ENCODE results near the gene ZNF878. TPM values are rescaled to one million over a fixed set of nuclear protein-coding genes. Genes with fewer than 3 reads are reported as not detected.

Gene ZNF878
- polyA plus RNA-seq, 3 donors: not detected

DNA sequence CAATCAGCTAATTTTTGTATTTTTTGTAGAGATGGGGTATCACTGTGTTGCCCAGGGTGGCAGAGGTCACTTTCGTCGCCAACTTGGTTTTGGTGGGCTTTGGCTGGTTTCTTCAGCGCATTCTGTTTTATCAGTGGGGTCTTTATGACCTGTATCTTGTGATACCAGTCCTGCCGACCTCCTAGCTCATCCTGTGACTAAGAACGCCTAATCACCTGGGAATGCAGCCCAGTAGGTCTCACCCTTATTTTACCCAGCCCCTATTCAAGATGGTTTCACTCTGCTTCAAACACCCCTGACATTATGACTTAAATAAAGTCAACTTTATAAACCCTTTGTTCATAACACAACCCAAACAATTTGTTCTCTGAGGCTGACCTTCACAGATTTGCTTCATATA lies 3.0 kb upstream of the ZNF878 start:
- intact Hi-C loops (cut with micrococcal nuclease): no loop called here
- H4K20me1 ChIP-seq (ENCODE audit: insufficient read depth, low read length): no peaks in the 10 kb centered on the region
- H3K36me3 ChIP-seq (replicated peaks in 1 of 2; ENCODE audit: control insufficient read depth in 1 of 2, insufficient read depth in 2 of 2, low read length in 2 of 2): no peaks in the 10 kb centered on the region
- no peak overlapping the region for H3K27ac ChIP-seq (ENCODE audit: low read depth in 1 of 2, low read length in 2 of 2)
- no peaks in the 10 kb centered on the region for H3K9me3 ChIP-seq (replicated peaks in 1 of 2; ENCODE audit: control insufficient read depth in 1 of 2, insufficient read depth in 1 of 2, low read length in 2 of 2)
- no peak for TF ChIP-seq CTCF (IDR thresholded peaks at IDR 0.05)
- no peak for DNase-seq
- no peak overlapping the region for H3K4me2 ChIP-seq (replicated peaks; ENCODE audit: extremely low read depth, low read length, poor library complexity, severe bottlenecking)
- no peaks in the 10 kb centered on the region for H3K79me2 ChIP-seq (ENCODE audit: insufficient read depth, low read length)
- peaks cover 27% of the 10 kb centered on the region for H3K4me1 Mint-ChIP-seq
- WGBS (ENCODE audit: insufficient coverage): 100% methylated on average over 5 of the region's 5 CpGs
- H3K27me3 Mint-ChIP-seq (ENCODE audit: low read depth in 3 of 3): peaks cover 19 to 46% (median 20%) of the 10 kb centered on the region in 3 donors
- H3K27ac Mint-ChIP-seq: no peak overlapping the region
- H3K9ac ChIP-seq (ENCODE audit: insufficient read depth, low read length, poor library complexity, severe bottlenecking): no peak overlapping the region
- no peaks in the 10 kb centered on the region for H3K36me3 Mint-ChIP-seq
- peaks cover 0 to 19% (median 8%) of the 10 kb centered on the region in 7 donors for H3K9me3 Mint-ChIP-seq
- H2AFZ ChIP-seq (ENCODE audit: insufficient read depth, low read depth, low read length, poor library complexity, severe bottlenecking): no peak overlapping the region
- H3K4me3 Mint-ChIP-seq: no peak overlapping the region
- H3K4me3 ChIP-seq (replicated peaks in 1 of 3; ENCODE audit: low read depth in 2 of 3, low read length in 3 of 3): no peak overlapping the region
- peaks cover 9 to 20% of the 10 kb centered on the region in 2 donors for H3K4me1 ChIP-seq (ENCODE audit: control insufficient read depth in 1 of 2, insufficient read depth in 2 of 2, low read length in 2 of 2)
- peaks cover 0 to 3% of the 10 kb centered on the region in 2 donors for H3K27me3 ChIP-seq (ENCODE audit: control insufficient read depth in 2 of 2, insufficient read depth in 2 of 2, low read length in 2 of 2)

GRCh38 chr19:12052091-12052496 lies 667 bp downstream of the ZNF878 start:
- TF ChIP-seq CTCF (IDR thresholded peaks at IDR 0.05): no peak
- Histone ChIP-seq H3K4me3 (replicated peaks in 1 of 3; ENCODE audit: low read depth in 2 of 3, low read length in 3 of 3) (peak overlapping the region; percentile 30 to 86 (median 53)), H3K27ac (ENCODE audit: low read depth in 1 of 2, low read length in 2 of 2) (no peak overlapping the region), H2AFZ (ENCODE audit: insufficient read depth, low read depth, low read length, poor library complexity, severe bottlenecking) (peak overlapping the region; percentile 94), H3K9ac (ENCODE audit: insufficient read depth, low read length, poor library complexity, severe bottlenecking) (peak overlapping the region; percentile 63), H3K9me3 (replicated peaks in 1 of 2; ENCODE audit: control insufficient read depth in 1 of 2, insufficient read depth in 1 of 2, low read length in 2 of 2) (peaks cover 6 to 18% of the 10 kb centered on the region in 2 donors), H3K4me1 (ENCODE audit: control insufficient read depth in 1 of 2, insufficient read depth in 2 of 2, low read length in 2 of 2) (peaks cover 9 to 20% of the 10 kb centered on the region in 2 donors), H3K4me2 (replicated peaks; ENCODE audit: extremely low read depth, low read length, poor library complexity, severe bottlenecking) (peak overlapping the region; percentile 98), H3K79me2 (ENCODE audit: insufficient read depth, low read length) (no peaks in the 10 kb centered on the region), H3K27me3 (ENCODE audit: control insufficient read depth in 2 of 2, insufficient read depth in 2 of 2, low read length in 2 of 2) (peaks cover 0 to 3% of the 10 kb centered on the region in 2 donors), H3K36me3 (replicated peaks in 1 of 2; ENCODE audit: control insufficient read depth in 1 of 2, insufficient read depth in 2 of 2, low read length in 2 of 2) (no peaks in the 10 kb centered on the region), H4K20me1 (ENCODE audit: insufficient read depth, low read length) (no peaks in the 10 kb centered on the region)
- WGBS (ENCODE audit: insufficient coverage): 0% methylated on average over 13 of the region's 14 CpGs
- peaks cover 20% of the 10 kb centered on the region for H3K4me1 Mint-ChIP-seq
- intact Hi-C loops (cut with micrococcal nuclease): no loop called here
- H3K27me3 Mint-ChIP-seq (ENCODE audit: low read depth in 3 of 3): peaks cover 22 to 47% (median 22%) of the 10 kb centered on the region in 3 donors
- peak overlapping the region in 1 of 7 donors; percentile 52 for H3K27ac Mint-ChIP-seq
- H3K4me3 Mint-ChIP-seq: peak overlapping the region; percentile 78 to 96
- no peak for DNase-seq
- peaks cover 0 to 45% (median 35%) of the 10 kb centered on the region in 7 donors for H3K9me3 Mint-ChIP-seq
- peaks cover 0 to 1% of the 10 kb centered on the region in 2 donors for H3K36me3 Mint-ChIP-seq
